Glomerular visceral epithelial cell (primary cell): ENCODE data around the gene C12orf57.
"Not testable (repeated sequence)": the region's sequence is repeated elsewhere in the genome, so short reads cannot be mapped to it uniquely, and the experiment has no call there.

Experiments
- DNase-seq: peaks from one replicate; pipeline ENCODE4 v3.0.0-alpha.2; 2016; ENCODE audit errors: extremely low spot score

C12orf57 gene

DNA sequence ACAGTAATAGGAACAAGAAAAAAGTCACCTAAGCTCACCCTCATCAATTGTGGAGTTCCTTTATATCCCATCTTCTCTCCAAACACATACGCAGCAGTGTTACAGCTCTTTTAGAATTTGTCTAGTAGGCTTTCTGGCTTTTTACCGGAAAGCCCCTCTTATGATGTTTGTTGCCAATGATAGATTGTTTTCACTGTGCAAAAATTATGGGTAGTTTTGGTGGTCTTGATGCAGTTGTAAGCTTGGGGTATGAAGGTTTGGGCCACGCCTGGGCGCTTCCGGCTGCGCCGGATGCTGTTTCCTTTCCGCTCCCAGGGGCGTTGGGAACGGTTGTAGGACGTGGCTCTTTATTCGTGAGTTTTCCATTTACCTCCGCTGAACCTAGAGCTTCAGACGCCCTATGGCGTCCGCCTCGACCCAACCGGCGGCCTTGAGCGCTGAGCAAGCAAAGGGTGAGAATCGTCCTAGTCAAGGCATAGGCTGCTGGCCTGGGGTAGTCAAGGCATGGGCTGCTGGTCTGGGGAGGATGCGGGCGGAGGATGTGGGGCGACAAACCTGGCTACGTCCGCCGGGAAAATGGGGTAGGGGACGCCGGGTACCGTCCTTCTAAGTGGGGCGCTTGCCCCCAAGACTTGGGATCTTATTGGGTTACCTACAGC, at the start of gene C12orf57, which contains the start of gene RNU7-1:
Gene C12orf57 (plus strand): TSS at position 301 of the 659 bp plus-strand sequence. CDS start 100 bp downstream, at position 401.
Gene RNU7-1 (plus strand): TSS at position 95 of the 659 bp plus-strand sequence.
- peak; percentile 92 for DNase-seq

DNA sequence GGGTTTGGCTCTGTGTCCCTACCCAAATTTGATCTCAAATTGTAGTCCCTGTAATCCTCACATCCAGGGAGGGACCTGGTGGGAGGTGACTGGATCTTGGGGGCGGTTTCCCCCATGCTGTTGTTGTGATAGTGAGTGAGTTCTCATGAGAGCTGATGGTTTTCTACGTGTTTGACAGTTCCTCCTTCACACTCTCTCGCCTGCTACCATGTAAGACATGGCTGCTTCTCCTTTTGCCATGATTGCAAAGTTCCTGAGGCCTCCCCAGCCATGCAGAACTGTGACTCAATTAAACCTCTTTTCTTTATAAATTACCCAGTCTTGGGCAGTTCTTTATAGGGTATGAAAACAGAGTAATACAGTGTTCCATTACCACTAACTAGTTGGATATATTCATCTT, 49.5 kb upstream of the C12orf57 start:
- no peak for DNase-seq

- no peak for DNase-seq
These were observed 46.9 kb upstream of the C12orf57 start for GRCh38 chr12:6896846-6897435.

- DNase-seq = no peak
These were observed 44.4 kb upstream of the C12orf57 start for GRCh38 chr12:6899427-6899826.

GRCh38 chr12:6899837-6900519, 43.8 kb upstream of the C12orf57 start:
- no peak for DNase-seq

DNA sequence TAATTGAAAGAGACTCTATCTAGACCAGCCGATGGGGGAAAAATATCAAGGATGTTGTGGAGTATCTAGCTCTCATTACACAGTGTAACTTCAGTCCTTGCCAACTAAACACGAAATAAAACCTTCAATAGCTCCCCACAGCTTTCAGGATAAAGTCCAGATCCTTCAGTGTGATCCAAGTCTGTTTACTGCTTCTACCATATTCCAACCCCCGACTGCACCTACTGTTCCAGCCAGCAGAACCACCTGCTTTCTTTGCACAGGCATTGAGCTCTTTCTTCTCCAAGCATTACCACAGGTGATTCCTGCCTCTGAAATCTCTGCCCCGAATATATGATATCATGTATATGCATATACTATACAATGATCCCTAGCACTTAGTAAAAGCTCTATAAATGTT, 41.4 kb upstream of the C12orf57 start:
- no peak for DNase-seq

DNA sequence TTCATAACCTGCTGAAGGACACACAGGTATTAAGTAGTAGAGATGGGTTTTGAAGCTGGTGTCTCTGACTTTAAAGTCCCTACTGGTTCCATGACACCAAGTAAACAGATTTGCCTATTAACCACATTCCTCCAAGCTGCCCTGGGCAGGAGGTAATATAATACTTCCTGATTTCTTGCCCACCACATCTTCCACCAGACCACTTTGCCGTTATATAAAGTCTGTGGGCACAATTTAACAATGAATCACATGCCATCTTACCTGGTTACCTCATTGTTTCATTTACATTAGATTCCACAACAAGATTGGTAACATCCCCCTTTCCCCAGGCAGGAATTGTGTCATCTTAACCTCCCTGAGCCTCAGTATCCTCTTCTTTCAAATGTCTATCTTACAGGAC, 40.1 kb upstream of the C12orf57 start:
- peak; percentile 32 for DNase-seq

DNA sequence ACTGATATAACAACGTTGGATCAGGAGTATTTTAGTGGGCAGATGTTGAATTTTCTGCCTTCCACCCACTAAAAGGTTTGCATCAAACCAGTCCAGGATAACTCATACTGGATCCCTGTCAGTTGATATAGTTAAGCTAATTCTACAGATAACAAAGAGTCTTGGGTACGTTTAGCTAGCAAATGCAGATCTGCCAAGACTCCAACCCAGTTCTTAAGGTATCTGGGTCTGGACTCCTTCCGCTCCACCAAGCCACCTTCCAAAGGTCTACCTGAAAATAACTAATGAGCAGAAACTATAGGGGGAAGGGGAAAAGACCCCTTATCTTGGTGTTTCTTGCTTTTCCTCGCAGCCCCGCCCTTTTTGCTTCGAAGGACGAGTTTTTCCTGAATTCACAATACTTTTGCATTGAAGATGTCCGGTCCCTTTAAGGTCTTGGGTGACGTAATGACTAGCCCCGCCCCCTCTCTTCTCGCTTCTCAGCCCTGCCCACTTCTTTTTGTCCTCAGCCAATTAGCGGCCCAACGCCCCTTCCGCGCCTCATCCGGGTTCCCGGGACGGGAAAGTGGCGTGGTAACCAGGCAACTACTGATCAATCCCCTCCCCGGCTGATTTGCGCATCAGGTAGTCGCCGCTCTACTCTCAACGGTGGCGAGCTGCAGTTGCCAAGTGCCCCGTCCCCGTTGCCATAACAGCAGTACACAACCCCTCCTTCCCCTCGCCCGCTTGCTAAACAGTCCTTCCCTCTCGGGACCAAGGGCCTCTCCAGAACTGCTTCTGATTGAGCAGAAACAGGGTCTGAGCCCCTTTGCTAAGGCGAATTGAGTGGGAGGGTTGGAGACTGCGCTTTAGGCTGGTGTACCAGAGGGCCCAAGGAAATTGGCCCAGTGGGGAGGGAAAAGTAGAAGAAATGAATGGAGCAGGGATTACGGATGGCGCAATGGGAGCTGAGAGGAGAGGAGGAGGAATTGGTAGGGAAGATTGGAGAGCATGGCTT, 39.2 kb upstream of the C12orf57 start, which contains the start of gene LRRC23:
Gene LRRC23 (plus strand): TSS at position 543 of the 997 bp plus-strand sequence. CDS start 812 bp downstream, outside the sequence.
- DNase-seq = peak; percentile 93

GRCh38 chr12:6905414-6906040, 38.3 kb upstream of the C12orf57 start:
- no peak for DNase-seq

DNA sequence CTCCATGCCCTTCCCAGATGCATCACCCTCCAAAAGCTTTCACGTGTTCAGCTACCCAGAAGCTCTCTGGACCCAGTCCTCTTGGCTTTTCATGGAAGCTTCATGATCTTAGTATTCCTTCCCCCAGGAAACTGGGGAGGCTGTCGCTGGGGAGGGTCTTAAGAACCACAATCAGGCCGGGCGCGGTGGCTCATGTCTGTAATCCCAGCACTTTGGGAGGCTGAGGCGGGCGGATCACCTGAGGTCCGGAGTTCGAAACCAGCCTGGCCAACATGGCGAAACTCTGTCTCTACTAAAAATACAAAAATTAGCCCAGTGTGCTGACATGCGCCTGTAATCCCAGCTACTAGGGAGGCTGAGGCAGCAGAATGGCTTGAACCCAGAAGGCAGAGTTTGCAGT, 35.7 kb upstream of the C12orf57 start:
- DNase-seq = not testable (repeated sequence)

- no peak for DNase-seq
These were observed 34.2 kb upstream of the C12orf57 start for GRCh38 chr12:6909421-6910145.

GRCh38 chr12:6912164-6912935, 31.5 kb upstream of the C12orf57 start:
- DNase-seq = no peak

GRCh38 chr12:6914246-6914946, 29.4 kb upstream of the C12orf57 start, which contains the start of gene ENO2:
Gene ENO2, plus strand, starts transcription at chr12:6914580. Its CDS starts 1,253 bp downstream, at chr12:6915833.
- DNase-seq = peak; percentile 65

- DNase-seq = no peak
These were observed 28.7 kb upstream of the C12orf57 start for GRCh38 chr12:6914947-6915788.

GRCh38 chr12:6915789-6916285, 28.0 kb upstream of the C12orf57 start:
- no peak for DNase-seq

DNA sequence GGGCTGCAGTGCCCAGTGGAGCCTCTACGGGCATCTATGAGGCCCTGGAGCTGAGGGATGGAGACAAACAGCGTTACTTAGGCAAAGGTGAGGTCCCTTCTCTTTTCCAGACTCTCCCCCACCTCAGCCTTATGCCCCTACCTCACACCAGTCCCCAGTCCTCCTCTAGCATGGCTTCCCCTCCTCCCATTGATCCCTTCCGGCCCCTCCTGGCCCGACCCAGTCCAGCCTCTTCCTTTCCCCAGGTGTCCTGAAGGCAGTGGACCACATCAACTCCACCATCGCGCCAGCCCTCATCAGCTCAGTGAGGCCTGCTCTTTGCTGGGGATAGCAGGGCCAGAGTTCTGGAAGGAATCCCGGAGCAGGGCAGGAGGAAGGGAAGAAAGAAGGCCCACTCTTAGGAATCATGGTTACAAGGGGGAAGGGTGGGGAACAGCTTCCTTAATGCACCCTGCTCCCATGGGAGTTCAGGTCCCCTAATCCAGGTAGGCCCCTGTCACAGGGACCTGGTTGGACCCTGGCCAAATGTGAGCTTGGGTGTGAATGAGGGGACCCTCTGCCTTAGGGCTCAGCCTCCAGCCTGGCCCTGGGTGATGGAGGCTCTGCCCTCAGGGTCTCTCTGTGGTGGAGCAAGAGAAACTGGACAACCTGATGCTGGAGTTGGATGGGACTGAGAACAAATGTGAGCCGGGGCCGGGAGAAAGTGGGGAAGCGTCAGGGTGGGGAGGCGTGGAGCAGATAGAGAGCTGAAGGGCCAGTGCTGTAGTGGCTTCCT, 27.2 kb upstream of the C12orf57 start:
- DNase-seq = no peak
